K562 (cell line): ENCODE data around the gene SLC17A9.

Experiments
- BRD4 ChIP-seq: fragments of 200-600 bp; sonication (generic); IDR thresholded peaks from 2 replicates; pipeline ENCODE4 v1.6.1; 2017; ENCODE audit warnings: inconsistent platforms
- TF ChIP-seq, protein P1 (sequence below): IDR thresholded peaks from 2 replicates; pipeline ENCODE4 v1.6.1; 2016; ENCODE audit warnings: missing genetic modification characterization, missing compliant biosample characterization

- TF ChIP-seq, protein P1, sequence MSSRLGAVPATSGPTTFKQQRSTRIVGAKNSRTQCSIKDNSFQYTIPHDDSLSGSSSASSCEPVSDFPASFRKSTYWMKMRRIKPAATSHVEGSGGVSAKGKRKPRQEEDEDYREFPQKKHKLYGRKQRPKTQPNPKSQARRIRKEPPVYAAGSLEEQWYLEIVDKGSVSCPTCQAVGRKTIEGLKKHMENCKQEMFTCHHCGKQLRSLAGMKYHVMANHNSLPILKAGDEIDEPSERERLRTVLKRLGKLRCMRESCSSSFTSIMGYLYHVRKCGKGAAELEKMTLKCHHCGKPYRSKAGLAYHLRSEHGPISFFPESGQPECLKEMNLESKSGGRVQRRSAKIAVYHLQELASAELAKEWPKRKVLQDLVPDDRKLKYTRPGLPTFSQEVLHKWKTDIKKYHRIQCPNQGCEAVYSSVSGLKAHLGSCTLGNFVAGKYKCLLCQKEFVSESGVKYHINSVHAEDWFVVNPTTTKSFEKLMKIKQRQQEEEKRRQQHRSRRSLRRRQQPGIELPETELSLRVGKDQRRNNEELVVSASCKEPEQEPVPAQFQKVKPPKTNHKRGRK = no peak
- no peak for TF ChIP-seq BRD4
Observed at GRCh38 chr20:62985444-62985778, 32.9 kb downstream of the SLC17A9 start.
